Colonic mucosa (tissue), 4 donors: Measurements from ENCODE around the gene PNMA6E. TPM values are rescaled to one million over a fixed set of nuclear protein-coding genes. Genes with fewer than 3 reads are reported as not detected.

ENCODE experiments used
- DNase-seq: peaks from one replicate; pipeline ENCODE4 v3.0.0-alpha.2; 2020
- H3K27ac ChIP-seq: fragments of 200-600 bp; one replicate; pipeline ENCODE4 v1.8.0; 2021
- H3K27me3 ChIP-seq: fragments of 200-600 bp; one replicate; pipeline ENCODE4 v1.8.0; 2021
- H3K36me3 ChIP-seq: fragments of 200-600 bp; one replicate; pipeline ENCODE4 v1.8.0; 2021
- H3K4me1 ChIP-seq: fragments of 200-600 bp; one replicate; pipeline ENCODE4 v1.8.0; 2021; ENCODE audit warnings: mild to moderate bottlenecking
- H3K4me3 ChIP-seq: fragments of 200-600 bp; one replicate; pipeline ENCODE4 v1.8.0; 2021
- H3K9ac ChIP-seq, 2 donors: one replicate each; pipeline ENCODE4 v1.7.0; 2013; ENCODE audit warnings: control low read depth in 2 of 2, low read depth in 2 of 2, low read length in 2 of 2
- H3K9me3 ChIP-seq: fragments of 200-600 bp; one replicate; pipeline ENCODE4 v1.8.0; 2021
- CTCF ChIP-seq: fragments of 200-600 bp; IDR thresholded peaks from one replicate; pipeline ENCODE4 v1.8.0; 2022; ENCODE audit warnings: antibody characterized with exemption, mild to moderate bottlenecking
- intact Hi-C: fragments of 100-400 bp; cut with DNase I; formaldehyde crosslinking; loops from one replicate; pipeline ENCODE4 v1.14.1; 2022
- total RNA-seq, 2 donors: library from RNA; stranded (reverse); fragmentation: NEBNext Ultra II Directional in 1 of 2; extraction: Animal tissue kit (Norgen Biotek cat#: 25700) in 1 of 2; gene quantifications; one replicate each; pipeline ENCODE4 v1.2.1, GENCODE V29; 2021
- donor health status: healthy.
- donor health status: DM: no; HTN: no; CAD: no.
- donor health status: DM: no; HTN: no; CAD: no.

Gene PNMA6E
- total RNA-seq, 2 donors from 2014 or later = not detected

GRCh38 chrX:153448556-153449367, 47.6 kb upstream of the PNMA6E start:
- H3K27ac ChIP-seq = no peak overlapping the region
- intact Hi-C loops = no loop called here
- no peak for TF ChIP-seq CTCF
- no peaks in the 10 kb centered on the region for H3K4me1 ChIP-seq
- H3K9me3 ChIP-seq = no peaks in the 10 kb centered on the region
- no peaks in the 10 kb centered on the region for H3K36me3 ChIP-seq
- DNase-seq = no peak
- no peaks in the 10 kb centered on the region for H3K27me3 ChIP-seq
- H3K4me3 ChIP-seq = no peak overlapping the region
- no peak overlapping the region for H3K9ac ChIP-seq

- H3K9me3 ChIP-seq = no peaks in the 10 kb centered on the region
Observed at GRCh38 chrX:153447581-153447960, 46.4 kb upstream of the PNMA6E start.

GRCh38 chrX:153446950-153447580, 45.9 kb upstream of the PNMA6E start:
- TF ChIP-seq CTCF = no peak
- Histone ChIP-seq H3K27me3 (no peaks in the 10 kb centered on the region), H3K4me1 (no peaks in the 10 kb centered on the region), H3K9ac (no peak overlapping the region), H3K9me3 (no peaks in the 10 kb centered on the region), H3K36me3 (no peaks in the 10 kb centered on the region), H3K27ac (no peak overlapping the region), H3K4me3 (no peak overlapping the region)
- DNase-seq = no peak
- intact Hi-C loops = no loop called here

More at GRCh38 chrX:153447581-153447960, 46.4 kb upstream of the PNMA6E start:
- H3K27ac ChIP-seq = no peak overlapping the region
- H3K36me3 ChIP-seq = no peaks in the 10 kb centered on the region
- no peak overlapping the region for H3K9ac ChIP-seq
- no peak for TF ChIP-seq CTCF
- DNase-seq = no peak
- intact Hi-C loops = no loop called here
- H3K27me3 ChIP-seq = no peaks in the 10 kb centered on the region
- no peaks in the 10 kb centered on the region for H3K4me1 ChIP-seq
- no peak overlapping the region for H3K4me3 ChIP-seq

GRCh38 chrX:153446636-153446936, 45.4 kb upstream of the PNMA6E start:
- Histone ChIP-seq H3K27me3 (no peaks in the 10 kb centered on the region), H3K9me3 (no peaks in the 10 kb centered on the region), H3K9ac (no peak overlapping the region), H3K4me1 (no peaks in the 10 kb centered on the region), H3K27ac (no peak overlapping the region), H3K36me3 (no peaks in the 10 kb centered on the region), H3K4me3 (no peak overlapping the region)
- DNase-seq = no peak
- intact Hi-C loops = no loop called here
- TF ChIP-seq CTCF = no peak

- Histone ChIP-seq H3K36me3 (no peaks in the 10 kb centered on the region), H3K4me3 (no peak within 1 kb of the TSS), H3K27ac (no peak within 1 kb of the TSS), H3K27me3 (no peaks in the 10 kb centered on the region), H3K4me1 (no peaks in the 10 kb centered on the region), H3K9me3 (no peaks in the 10 kb centered on the region), H3K9ac (no peak within 1 kb of the TSS)
- intact Hi-C loops = no loop called here
- DNase-seq = no peak
- no peak for TF ChIP-seq CTCF
Observed at GRCh38 chrX:153445856-153446635, 44.9 kb upstream of the PNMA6E start, which contains the start of gene TREX2. Gene TREX2 (minus strand): TSS chrX:153446056. CDS start chrX:153445430, 626 bp downstream.
